Lung (tissue), 12 donors: Measurements from ENCODE around the gene HS3ST4. TPM values are rescaled to one million over a fixed set of nuclear protein-coding genes. Genes with fewer than 3 reads are reported as not detected.
"Not testable (repeated sequence)": the region's sequence is repeated elsewhere in the genome, so short reads cannot be mapped to it uniquely, and the experiment has no call there.

Experiments
- ATAC-seq: fragments of 200-7000 bp; cut with Tn5 transposase; one replicate; pipeline ENCODE4 v1.9.1; 2020; ENCODE audit warnings: moderate number of reproducible peaks; ENCODE audit not compliant: insufficient read depth, low FRiP score
- DNase-seq, 3 donors: peaks; one replicate each; pipeline ENCODE4 v3.0.0-alpha.2; 2013 to 2017
- H3K27ac ChIP-seq, 2 donors: one replicate each; pipeline ENCODE4 v1.5.1; 2013; ENCODE audit warnings: mild to moderate bottlenecking in 2 of 2, moderate library complexity in 2 of 2, control low read depth in 1 of 2, inconsistent platforms in 1 of 2, low read depth in 1 of 2, low read length in 1 of 2
- H3K27me3 ChIP-seq, 3 donors: one replicate each; pipeline ENCODE4 v1.5.1; 2013; ENCODE audit warnings: low read length in 2 of 3; ENCODE audit not compliant: control insufficient read depth in 3 of 3, insufficient read depth in 3 of 3
- H3K36me3 ChIP-seq, 4 donors: one replicate each; pipeline ENCODE4 v1.5.1; 2013; ENCODE audit warnings: low read length in 4 of 4, mild to moderate bottlenecking in 1 of 4, moderate library complexity in 1 of 4; ENCODE audit not compliant: control insufficient read depth in 4 of 4, insufficient read depth in 4 of 4
- H3K4me1 ChIP-seq, 5 donors: one replicate each; pipeline ENCODE4 v1.5.1; 2013; ENCODE audit warnings: low read length in 5 of 5, mild to moderate bottlenecking in 2 of 5, moderate library complexity in 1 of 5; ENCODE audit not compliant: control insufficient read depth in 5 of 5, insufficient read depth in 5 of 5
- H3K4me3 ChIP-seq: one replicate; pipeline ENCODE4 v1.5.1; 2013; ENCODE audit warnings: mild to moderate bottlenecking, control low read depth, moderate library complexity
- H3K9ac ChIP-seq, 2 donors: one replicate each; pipeline ENCODE4 v1.5.1; 2013; ENCODE audit warnings: low read length in 2 of 2, control low read depth in 1 of 2; ENCODE audit not compliant: insufficient read depth in 1 of 2
- H3K9me3 ChIP-seq, 4 donors: one replicate each; pipeline ENCODE4 v1.5.1; 2013; ENCODE audit warnings: low read length in 3 of 4, mild to moderate bottlenecking in 1 of 4, moderate library complexity in 1 of 4; ENCODE audit not compliant: control insufficient read depth in 4 of 4, insufficient read depth in 3 of 4
- CTCF ChIP-seq: IDR thresholded peaks from 2 replicates; pipeline ENCODE4 v1.5.1; 2012; ENCODE audit warnings: mild to moderate bottlenecking; ENCODE audit errors: control extremely low read depth, extremely low read depth
- WGBS, 2 donors: extraction: QIAGEN DNeasy Blood & Tissue Kit; methylation state at CpG; one replicate each; pipeline ENCODE4 v1.1.7; 2013; 5-methylcytosine and 5-hydroxymethylcytosine counted together
- polyA plus RNA-seq, 2 donors: library from polyadenylated mRNA; stranded (reverse); fragments of 200-250 nt; gene quantifications; one replicate each; pipeline ENCODE4 v1.2.1, GENCODE V29; 2013
- total RNA-seq, 2 donors: library from RNA; depleted of rRNA in 1 of 2; stranded (reverse); fragments of >200 nt in 1 of 2; gene quantifications; one replicate each; pipeline ENCODE4 v1.2.1, GENCODE V29; 2014 to 2021
- donor health status: control.
- donor health status: control.
- donor health status: Bipolar disorder and iron deficiency.
- donor health status: healthy.
- donor health status: DM: yes; HTN: yes; CAD: no.

HS3ST4 gene
- total and polyA plus RNA-seq, 4 donors: 0.06 to 0.15 TPM; not detected in 2

- H3K27ac ChIP-seq: no peak overlapping the region
- no peaks in the 10 kb centered on the region for H3K4me1 ChIP-seq
- no peaks in the 10 kb centered on the region for H3K27me3 ChIP-seq
- WGBS, 2 donors: 26 to 30% methylated on average over 10 of the region's 10 CpGs
- peaks cover 0 to 3% (median 0%) of the 10 kb centered on the region in 4 donors for H3K9me3 ChIP-seq
- ATAC-seq (no peak), DNase-seq (peak in 2 of 3 donors; percentile 2 to 11)
- H3K36me3 ChIP-seq: no peaks in the 10 kb centered on the region
- no peak for TF ChIP-seq CTCF
- no peak overlapping the region for H3K9ac ChIP-seq
- no peak overlapping the region for H3K4me3 ChIP-seq
Observed at GRCh38 chr16:26078716-26079355, 387.1 kb downstream of the HS3ST4 start.

DNA sequence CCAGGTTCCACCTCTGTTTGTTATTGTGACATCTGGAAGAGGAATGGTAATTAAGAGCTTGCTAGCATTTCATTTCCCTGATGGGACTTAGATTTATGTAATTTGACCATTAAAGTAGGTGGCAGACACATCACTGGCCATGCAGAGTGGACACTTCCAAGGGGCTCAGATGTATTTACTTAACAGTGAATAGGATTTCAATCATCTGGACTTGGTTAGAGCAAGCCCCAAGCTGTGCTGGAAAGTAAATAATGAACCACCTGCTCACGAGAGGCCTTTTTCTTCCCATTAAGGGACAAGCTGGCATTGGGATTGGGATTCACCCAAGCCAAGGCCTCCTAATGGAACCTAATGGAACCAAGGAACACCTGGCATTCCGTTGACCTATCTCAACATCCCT, 395.3 kb downstream of the HS3ST4 start:
- Histone ChIP-seq H3K27me3 (no peaks in the 10 kb centered on the region), H3K36me3 (no peaks in the 10 kb centered on the region), H3K4me1 (no peaks in the 10 kb centered on the region), H3K9ac (no peak overlapping the region), H3K27ac (no peak overlapping the region), H3K4me3 (no peak overlapping the region), H3K9me3 (peaks cover 0 to 2% (median 0%) of the 10 kb centered on the region in 4 donors)
- ATAC-seq (no peak), DNase-seq (no peak)
- WGBS, 2 donors: 64% methylated on average over 2 of the region's 2 CpGs
- no peak for TF ChIP-seq CTCF

DNA sequence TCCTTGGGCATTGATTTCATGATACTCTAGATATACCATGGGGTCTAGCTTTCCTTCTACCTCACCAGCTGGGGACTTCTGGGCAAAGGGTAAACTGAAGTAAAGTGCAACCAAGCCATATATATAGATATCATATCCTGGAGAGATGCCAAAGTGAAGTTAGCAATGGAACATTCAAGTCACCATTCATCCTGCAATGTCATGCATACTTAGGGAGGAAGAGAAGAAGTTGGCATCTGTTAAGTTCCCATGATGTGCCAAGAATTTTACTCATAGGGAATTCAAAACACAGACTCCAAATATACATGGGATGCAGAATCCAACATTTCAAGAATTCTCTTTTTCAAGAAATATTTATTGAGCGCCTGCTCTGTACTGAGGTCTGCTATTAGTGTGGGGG, 399.8 kb downstream of the HS3ST4 start:
- Histone ChIP-seq H3K27me3 (no peaks in the 10 kb centered on the region), H3K4me1 (no peaks in the 10 kb centered on the region), H3K4me3 (no peak overlapping the region), H3K36me3 (no peaks in the 10 kb centered on the region), H3K9ac (no peak overlapping the region), H3K27ac (no peak overlapping the region), H3K9me3 (peaks cover 0 to 2% (median 0%) of the 10 kb centered on the region in 4 donors)
- 97 to 98% methylated on average over 1 of the region's 1 CpG for WGBS, 2 donors
- TF ChIP-seq CTCF: no peak
- ATAC-seq: no peak
- DNase-seq: no peak

- 88 to 93% methylated on average over 3 of the region's 3 CpGs for WGBS, 2 donors
- H3K4me3 ChIP-seq, H3K27ac ChIP-seq, H3K27me3 ChIP-seq, ATAC-seq, H3K9ac ChIP-seq, H3K36me3 ChIP-seq, H3K4me1 ChIP-seq, H3K9me3 ChIP-seq, DNase-seq: not testable (repeated sequence)
Observed at GRCh38 chr16:26098206-26098605, 406.4 kb downstream of the HS3ST4 start.
